ENCODE data around the gene C9orf72. TPM values are rescaled to one million over a fixed set of nuclear protein-coding genes. Genes with fewer than 3 reads are reported as not detected.
A peak's percentile ranks its signal among the peaks of the same experiment; 100 is the strongest.

C9orf72 gene
- polyA plus RNA-seq, 1 donor (not counting 4 experiments of a cell fraction or from before 2014, with no cell fraction given) = 7.7 TPM

DNA sequence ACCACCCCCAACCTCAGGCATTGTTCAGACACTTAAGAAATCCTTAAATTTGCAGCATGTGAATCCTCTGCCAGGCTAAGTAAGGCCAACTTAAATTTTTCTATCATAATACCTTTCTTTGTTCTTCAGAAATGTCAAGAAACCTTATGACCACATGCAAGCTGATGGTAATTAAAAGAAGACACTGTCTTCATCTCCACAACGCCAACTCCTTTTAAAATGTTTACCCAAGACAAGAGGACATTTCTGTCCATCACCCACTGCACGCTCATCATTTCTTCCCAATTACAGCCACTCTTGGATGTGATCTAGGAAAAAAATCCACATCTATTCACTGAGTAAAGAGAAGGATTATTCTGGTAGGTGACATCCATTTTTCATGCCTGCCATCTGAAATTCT lies 55.3 kb downstream of the C9orf72 start:
- H3K27me3 ChIP-seq (ENCODE audit: control insufficient read depth, extremely low read depth, insufficient read depth, low read length) = no peaks in the 10 kb centered on the region
- H3K79me2 ChIP-seq (ENCODE audit: control insufficient read depth, insufficient read depth, low read length) = peaks cover 68% of the 10 kb centered on the region
- dilution Hi-C loops (cut with MboI; ENCODE audit: extremely low pct_ligation_motif_present, low sequenced_read_pairs) = no loop called here
- FAIRE-seq (no peak), DNase-seq (ENCODE audit: low read depth, low spot score) (no peak)
- no peaks in the 10 kb centered on the region for H3K36me3 ChIP-seq (ENCODE audit: control insufficient read depth in 2 of 2, extremely low read depth in 1 of 2, insufficient read depth in 2 of 2, low read length in 2 of 2)
- H3K9ac ChIP-seq (ENCODE audit: control insufficient read depth, extremely low read depth, insufficient read depth, low read length) = no peak overlapping the region
- no peaks in the 10 kb centered on the region for H3K9me1 ChIP-seq (ENCODE audit: control insufficient read depth, extremely low read depth, insufficient read depth, low read length)
- H3K4me2 ChIP-seq (ENCODE audit: control insufficient read depth, extremely low read depth, insufficient read depth, low read depth, low read length) = no peak overlapping the region
- no peak overlapping the region for H3K4me3 ChIP-seq (ENCODE audit: control insufficient read depth in 2 of 3, extremely low read depth in 1 of 3, insufficient read depth in 2 of 3, low read depth in 1 of 3, low read length in 3 of 3)
- H2AFZ ChIP-seq (ENCODE audit: control insufficient read depth, low read length) = no peak overlapping the region
- H3K27ac ChIP-seq (ENCODE audit: control insufficient read depth, insufficient read depth, low read length) = peak overlapping the region; percentile 97
- no peaks in the 10 kb centered on the region for H3K9me3 ChIP-seq (ENCODE audit: control insufficient read depth, low read depth, low read length)
- TF ChIP-seq, protein P1, sequence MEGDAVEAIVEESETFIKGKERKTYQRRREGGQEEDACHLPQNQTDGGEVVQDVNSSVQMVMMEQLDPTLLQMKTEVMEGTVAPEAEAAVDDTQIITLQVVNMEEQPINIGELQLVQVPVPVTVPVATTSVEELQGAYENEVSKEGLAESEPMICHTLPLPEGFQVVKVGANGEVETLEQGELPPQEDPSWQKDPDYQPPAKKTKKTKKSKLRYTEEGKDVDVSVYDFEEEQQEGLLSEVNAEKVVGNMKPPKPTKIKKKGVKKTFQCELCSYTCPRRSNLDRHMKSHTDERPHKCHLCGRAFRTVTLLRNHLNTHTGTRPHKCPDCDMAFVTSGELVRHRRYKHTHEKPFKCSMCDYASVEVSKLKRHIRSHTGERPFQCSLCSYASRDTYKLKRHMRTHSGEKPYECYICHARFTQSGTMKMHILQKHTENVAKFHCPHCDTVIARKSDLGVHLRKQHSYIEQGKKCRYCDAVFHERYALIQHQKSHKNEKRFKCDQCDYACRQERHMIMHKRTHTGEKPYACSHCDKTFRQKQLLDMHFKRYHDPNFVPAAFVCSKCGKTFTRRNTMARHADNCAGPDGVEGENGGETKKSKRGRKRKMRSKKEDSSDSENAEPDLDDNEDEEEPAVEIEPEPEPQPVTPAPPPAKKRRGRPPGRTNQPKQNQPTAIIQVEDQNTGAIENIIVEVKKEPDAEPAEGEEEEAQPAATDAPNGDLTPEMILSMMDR (optimal IDR thresholded peaks at IDR 0.05 in 1 of 3, IDR thresholded peaks at IDR 0.05 in 1 of 3, conservative IDR thresholded peaks at IDR 0.05 in 1 of 3; ENCODE audit: extremely low read depth in 1 of 3, insufficient read depth in 2 of 3, low read length in 3 of 3) = no peak
- no peak for TF ChIP-seq EZH2 (IDR thresholded peaks at IDR 0.05; ENCODE audit: low read length)
- no peaks in the 10 kb centered on the region for H4K20me1 ChIP-seq (ENCODE audit: control insufficient read depth, extremely low read depth, insufficient read depth, low read length)
- peaks cover 38% of the 10 kb centered on the region for H3K4me1 ChIP-seq (ENCODE audit: control insufficient read depth, extremely low read depth, insufficient read depth, low read length)

DNA sequence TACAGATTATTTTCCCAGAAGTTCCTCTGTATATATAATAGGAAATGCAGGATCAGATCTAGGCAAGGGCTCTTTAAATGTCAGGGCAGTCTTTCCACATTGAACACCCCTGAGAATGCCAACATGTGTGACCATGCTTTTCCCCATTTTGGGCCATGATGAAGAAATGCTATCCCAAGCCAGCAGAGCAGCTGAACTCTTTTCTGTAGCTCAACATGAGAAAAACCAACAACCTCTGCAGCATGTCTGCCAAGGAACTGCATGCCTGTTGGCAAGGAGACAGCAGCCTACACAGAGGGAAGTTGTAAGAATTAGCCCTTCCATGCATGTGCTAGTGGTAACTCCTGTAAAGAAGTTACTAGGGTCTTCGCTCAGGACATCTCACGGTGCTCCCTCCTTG lies 58.7 kb downstream of the C9orf72 start:
- H3K4me1 ChIP-seq (ENCODE audit: control insufficient read depth, extremely low read depth, insufficient read depth, low read length) = peaks cover 19% of the 10 kb centered on the region
- DNase-seq (ENCODE audit: low read depth, low spot score) (no peak), FAIRE-seq (peak; percentile 44)
- H3K9me1 ChIP-seq (ENCODE audit: control insufficient read depth, extremely low read depth, insufficient read depth, low read length) = no peaks in the 10 kb centered on the region
- no peak overlapping the region for H3K4me2 ChIP-seq (ENCODE audit: control insufficient read depth, extremely low read depth, insufficient read depth, low read depth, low read length)
- H3K27me3 ChIP-seq (ENCODE audit: control insufficient read depth, extremely low read depth, insufficient read depth, low read length) = no peaks in the 10 kb centered on the region
- H3K27ac ChIP-seq (ENCODE audit: control insufficient read depth, insufficient read depth, low read length) = no peak overlapping the region
- no peak overlapping the region for H3K9ac ChIP-seq (ENCODE audit: control insufficient read depth, extremely low read depth, insufficient read depth, low read length)
- peaks cover 63% of the 10 kb centered on the region for H3K79me2 ChIP-seq (ENCODE audit: control insufficient read depth, insufficient read depth, low read length)
- H3K9me3 ChIP-seq (ENCODE audit: control insufficient read depth, low read depth, low read length) = no peaks in the 10 kb centered on the region
- no peaks in the 10 kb centered on the region for H3K36me3 ChIP-seq (ENCODE audit: control insufficient read depth in 2 of 2, extremely low read depth in 1 of 2, insufficient read depth in 2 of 2, low read length in 2 of 2)
- TF ChIP-seq EZH2 (IDR thresholded peaks at IDR 0.05; ENCODE audit: low read length) = no peak
- TF ChIP-seq, protein P1 (optimal IDR thresholded peaks at IDR 0.05 in 1 of 3, IDR thresholded peaks at IDR 0.05 in 1 of 3, conservative IDR thresholded peaks at IDR 0.05 in 1 of 3; ENCODE audit: extremely low read depth in 1 of 3, insufficient read depth in 2 of 3, low read length in 3 of 3) = no peak
- H4K20me1 ChIP-seq (ENCODE audit: control insufficient read depth, extremely low read depth, insufficient read depth, low read length) = no peaks in the 10 kb centered on the region
- dilution Hi-C loops (cut with MboI; ENCODE audit: extremely low pct_ligation_motif_present, low sequenced_read_pairs) = no loop called here
- no peak overlapping the region for H3K4me3 ChIP-seq (ENCODE audit: control insufficient read depth in 2 of 3, extremely low read depth in 1 of 3, insufficient read depth in 2 of 3, low read depth in 1 of 3, low read length in 3 of 3)
- H2AFZ ChIP-seq (ENCODE audit: control insufficient read depth, low read length) = no peak overlapping the region
